Measurements from ENCODE around the gene NXPH4.

The NXPH4 gene

DNA sequence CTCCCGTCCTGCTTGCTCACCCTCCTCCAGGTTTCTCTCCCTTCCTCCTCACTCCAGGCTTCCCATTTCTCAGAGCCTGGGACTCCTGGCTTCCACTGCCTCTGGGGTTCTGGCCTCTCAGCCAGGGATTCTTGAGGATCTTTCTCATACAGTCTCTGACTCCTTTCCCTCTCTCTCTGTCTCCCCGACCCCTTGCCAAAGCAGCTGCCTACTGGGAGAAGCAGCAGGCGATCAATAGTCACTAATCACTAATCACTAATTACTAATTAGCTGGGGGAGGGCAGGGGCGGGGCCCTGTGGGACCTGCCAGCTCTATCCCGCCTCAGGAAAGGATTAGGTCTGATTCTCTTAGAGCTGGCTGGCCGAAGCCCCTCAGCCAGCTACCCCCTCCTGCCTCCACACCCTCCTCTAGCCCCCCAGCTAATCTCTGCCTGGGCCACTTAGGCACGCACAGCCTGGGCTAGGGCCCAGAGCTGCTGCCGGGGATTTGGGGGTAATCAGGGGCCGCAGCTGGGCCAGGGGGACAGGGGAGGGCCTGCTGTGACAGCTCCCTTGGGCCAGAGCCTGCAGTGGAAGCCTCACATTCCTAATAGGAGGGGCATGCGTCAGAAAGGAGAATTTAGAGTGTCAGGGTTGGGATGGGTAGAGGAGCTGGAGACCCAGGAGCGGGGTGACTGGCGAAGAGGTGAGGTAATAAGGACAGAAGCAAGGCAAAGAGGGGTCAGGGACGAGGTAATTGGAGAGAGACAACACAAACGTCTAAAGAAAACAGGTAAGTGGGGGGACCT is 2.8 kb downstream of the NXPH4 start:
- DNase-seq (ENCODE audit: low read depth) = no peak

DNA sequence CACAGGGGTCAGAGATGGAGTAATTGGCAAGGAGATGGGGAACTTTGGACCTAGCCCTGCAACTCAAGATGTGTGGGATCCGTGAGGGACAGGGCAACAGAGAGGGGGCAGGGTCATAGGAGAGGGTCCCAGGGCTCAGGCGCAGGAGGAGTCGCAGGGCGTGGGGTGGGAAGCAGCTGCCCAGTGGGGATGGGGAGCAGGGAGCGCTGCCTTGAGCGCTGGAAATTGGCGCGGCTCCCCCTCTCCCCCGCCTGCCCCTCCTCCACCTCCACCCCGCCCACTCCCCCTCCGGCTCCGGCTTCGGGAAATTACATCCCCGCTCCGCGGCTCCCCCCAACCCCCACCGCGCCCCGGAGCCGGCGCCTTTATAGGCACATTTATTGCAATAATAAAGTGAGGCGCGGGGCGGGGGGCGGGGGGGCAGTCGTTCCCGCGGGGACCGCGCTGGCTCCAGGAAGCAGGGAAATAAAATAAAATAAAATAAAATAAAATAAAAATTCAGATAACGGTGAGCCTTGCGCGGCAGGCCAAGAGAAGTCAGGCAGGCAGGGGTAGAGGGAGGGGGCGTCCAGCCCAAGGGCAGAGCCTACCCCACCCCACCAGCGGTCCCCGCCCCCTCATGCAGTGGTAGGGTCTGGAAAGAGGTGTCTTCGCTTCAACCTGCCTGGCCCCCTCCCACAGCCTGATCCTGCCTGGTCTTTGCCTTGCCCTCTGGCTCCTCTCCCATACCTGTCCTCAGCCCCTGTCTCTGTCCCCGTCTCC is 3.6 kb downstream of the NXPH4 start:
- DNase-seq (ENCODE audit: low read depth) = no peak

DNA sequence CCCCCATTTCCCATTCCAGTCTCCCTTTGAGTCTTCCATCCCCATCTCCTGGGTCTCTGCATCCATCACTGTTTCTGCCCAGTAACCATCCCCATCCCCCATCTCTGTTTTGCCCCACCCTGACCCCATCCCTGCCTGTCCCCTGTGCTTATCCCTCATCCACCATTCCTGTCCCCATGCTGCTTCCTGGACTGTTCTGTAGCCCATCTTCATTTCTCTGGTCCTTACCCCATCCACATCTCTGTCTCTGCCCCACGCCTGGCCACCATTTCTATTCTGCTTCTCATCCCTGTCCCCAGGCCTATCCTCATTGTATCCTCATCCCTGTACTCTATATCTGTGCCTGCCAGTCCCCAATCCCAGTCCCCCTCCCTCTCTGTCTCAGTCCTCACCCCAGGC is 4.2 kb downstream of the NXPH4 start:
- DNase-seq (ENCODE audit: low read depth) = no peak

DNA sequence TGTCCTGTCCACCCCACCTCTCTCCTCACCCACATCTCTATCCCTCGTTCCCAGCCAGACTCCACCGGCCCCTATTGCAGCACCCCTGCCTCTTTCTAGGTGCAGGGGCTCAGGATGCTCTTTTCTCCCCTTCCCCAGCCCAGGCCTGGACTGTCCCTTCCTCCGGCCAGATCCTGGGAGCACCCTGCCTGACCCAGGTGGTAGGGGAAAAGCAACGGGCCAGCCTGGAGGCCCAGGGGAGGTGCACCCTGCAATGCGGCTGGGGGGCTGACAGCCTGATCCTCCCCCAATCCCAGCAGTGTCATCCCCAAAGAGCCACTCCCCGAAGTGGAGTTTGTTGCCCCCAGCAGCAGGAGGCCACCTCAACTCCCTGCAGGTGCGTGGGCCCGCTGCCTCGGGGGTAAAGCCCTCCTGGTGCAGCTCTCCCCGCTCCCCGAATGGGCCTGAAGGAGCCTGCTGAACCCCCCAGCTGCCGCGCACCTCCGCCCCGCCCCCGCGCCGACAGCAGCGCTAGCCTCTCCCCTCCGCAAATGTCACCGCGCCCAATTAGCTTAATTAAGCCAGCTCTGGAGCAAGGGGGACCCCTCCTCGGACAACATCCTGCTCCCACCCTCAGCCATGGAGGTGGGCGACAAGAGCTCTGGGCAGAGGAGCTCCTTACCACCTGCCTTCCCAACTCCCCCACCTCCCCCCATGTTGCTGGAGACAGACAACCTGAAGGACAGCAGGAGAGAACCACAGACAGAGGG is 4.7 kb downstream of the NXPH4 start:
- DNase-seq (ENCODE audit: low read depth) = no peak

DNA sequence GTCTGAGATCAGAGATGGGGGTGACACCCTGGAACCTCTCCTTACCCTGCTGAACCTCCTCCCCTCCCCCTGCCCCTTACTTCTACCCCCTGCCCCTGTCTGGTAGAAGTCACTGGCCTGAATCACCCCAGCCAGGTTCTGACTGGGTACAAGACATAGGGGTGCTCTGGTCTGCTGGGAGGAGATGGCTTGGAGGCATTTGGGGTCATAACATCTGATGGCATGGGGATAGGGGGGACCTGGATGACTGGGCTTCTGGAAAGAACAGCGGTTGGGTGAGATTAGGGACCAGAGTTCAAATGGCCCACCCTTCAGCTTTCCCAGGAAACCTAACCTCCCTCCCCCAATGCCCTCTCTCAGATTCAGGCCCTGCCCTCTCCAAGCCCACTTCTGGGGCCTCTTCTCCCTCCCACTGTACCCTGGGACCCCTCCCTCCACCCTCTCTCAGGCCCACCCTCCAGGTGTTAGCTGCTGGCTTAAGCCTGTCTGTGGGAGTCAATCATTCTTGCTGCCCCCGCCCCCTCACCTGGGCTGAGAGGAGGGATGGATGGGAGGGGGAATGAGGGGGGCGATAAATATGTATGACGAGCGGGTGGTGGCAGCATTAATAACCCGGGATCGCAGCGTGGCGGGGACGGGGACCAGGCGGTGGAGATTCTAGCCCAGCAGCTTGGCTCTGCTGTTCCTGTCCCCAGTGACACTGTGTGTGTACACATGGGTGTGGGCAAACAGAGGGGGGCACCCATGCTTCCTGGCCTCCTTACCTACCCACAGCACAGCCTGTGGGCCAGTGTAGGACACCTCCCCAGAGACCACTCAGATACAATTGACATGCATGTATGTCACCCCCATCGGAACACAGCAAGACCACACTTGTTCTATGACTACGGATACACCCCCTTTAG is 5.9 kb downstream of the NXPH4 start:
- DNase-seq (ENCODE audit: low read depth) = no peak

DNA sequence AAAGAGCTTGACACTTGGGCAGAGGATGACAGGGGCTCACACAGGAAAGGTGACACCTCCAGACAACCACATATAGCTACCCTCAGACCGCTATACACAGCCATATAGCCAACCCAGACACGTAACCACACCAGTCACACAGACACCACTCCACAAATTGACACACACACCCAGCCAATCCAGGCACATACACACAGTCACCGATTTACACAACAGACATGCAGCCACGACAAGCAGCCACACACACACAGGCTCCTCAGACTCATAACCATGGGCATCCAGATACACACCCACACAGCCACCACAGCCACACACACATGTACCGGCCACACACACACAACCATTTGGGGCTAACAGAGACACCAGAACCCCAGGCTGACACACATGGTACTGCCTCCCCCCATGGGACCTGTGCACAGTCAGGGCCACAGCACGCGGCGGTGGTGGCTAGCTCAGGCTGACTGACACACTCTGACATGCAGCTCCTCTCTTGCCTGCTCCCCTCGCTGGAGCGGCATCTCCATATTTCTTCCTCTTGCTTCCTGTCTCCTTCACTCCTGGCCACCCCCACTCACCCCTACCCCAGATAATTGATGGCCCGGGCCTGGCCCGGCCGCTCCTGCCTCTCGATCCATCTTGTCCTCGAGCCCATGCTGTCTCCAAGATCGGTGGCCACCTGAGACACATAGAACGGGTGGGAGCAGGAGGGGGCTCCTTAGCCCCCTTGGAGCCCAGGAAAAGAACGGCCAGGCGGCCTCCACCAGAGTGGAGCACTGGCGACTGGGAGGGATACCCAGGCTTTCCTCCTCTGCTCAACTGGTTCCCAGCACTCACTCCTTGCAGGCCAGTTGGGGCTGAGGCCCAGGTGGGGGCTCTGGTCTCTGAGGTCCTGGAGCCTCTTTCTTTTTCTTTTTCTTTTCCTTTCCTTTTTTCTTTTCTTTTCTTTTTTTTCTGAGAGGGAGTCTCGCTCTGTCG is 6.9 kb downstream of the NXPH4 start:
- no peak for DNase-seq (ENCODE audit: low read depth)

DNA sequence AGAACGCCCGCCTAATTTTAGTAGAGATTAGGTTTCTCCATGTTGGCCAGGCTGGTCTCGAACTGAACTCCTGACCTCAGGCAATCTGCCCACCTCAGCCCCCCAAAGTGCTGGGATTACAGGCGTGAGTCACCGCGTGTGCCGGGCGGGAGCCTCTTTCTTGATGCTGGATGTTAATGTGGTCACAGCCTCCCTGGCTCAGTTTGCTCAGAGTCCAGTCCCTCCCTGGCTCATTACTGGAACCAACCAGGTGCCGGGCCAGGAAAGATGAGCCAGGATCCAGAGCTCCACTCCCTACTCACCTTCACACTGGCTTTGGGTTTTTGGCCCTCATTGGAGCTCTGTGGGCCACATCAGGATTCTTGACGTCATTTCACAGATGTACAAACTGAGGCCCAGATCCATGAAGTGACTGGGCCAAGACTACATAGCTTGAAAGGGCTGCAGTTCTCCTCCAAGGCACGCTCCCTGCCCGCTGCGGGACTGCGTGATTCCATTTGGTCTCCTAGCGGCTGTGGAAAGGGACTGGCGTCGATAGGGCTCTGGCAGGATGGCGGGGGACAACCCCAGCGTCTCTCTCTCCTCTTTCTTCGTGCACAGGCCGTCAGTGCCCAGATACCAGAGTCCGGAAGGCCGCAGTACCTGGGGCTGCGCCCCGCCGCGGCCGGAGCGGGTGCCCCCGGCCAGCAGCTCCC is 7.8 kb downstream of the NXPH4 start:
- DNase-seq (ENCODE audit: low read depth) = no peak

DNA sequence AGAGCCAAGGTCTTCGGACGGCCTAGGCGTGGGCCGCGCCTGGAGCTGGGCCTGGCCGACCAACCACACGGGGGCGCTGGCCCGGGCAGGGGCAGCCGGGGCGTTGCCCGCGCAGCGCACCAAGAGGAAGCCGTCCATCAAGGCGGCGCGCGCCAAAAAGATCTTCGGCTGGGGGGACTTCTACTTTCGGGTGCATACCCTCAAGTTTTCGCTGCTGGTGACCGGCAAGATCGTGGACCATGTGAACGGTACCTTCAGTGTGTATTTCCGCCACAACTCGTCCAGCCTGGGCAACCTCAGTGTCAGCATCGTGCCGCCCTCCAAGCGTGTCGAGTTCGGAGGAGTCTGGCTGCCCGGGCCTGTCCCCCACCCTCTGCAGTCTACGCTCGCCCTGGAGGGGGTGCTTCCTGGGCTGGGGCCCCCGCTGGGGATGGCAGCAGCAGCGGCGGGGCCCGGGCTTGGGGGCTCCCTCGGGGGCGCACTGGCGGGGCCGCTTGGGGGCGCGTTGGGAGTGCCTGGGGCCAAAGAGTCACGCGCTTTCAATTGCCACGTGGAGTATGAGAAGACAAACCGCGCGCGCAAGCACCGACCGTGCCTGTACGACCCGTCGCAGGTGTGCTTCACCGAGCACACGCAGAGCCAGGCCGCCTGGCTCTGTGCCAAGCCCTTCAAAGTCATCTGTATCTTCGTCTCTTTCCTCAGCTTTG is 8.5 kb downstream of the NXPH4 start:
- DNase-seq (ENCODE audit: low read depth) = no peak

DNA sequence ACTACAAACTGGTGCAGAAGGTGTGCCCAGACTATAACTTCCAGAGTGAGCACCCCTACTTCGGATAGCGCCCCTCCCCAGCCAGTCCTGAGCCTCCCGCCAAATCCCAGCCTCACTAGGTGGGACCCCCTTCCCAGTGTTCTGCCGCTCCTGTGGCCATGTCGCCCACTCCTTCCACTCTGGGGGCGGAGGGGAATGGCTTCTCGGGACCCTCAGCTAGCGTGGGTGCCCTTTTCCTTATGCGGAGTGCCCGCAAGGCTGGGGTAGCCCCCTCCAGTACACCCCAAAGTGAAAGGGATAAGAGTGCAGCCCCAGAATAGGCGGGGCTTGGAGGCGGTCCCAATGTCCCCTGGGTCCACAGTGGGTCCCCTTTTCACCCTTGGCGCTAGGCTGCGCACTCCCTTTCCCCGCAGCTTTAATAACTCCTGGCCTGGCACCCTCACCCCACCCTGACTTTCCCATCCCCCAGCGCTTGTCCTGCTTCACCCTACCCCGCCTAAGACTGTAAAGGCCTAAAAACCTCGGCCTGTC is 9.2 kb downstream of the NXPH4 start:
- no peak for DNase-seq (ENCODE audit: low read depth)

DNA sequence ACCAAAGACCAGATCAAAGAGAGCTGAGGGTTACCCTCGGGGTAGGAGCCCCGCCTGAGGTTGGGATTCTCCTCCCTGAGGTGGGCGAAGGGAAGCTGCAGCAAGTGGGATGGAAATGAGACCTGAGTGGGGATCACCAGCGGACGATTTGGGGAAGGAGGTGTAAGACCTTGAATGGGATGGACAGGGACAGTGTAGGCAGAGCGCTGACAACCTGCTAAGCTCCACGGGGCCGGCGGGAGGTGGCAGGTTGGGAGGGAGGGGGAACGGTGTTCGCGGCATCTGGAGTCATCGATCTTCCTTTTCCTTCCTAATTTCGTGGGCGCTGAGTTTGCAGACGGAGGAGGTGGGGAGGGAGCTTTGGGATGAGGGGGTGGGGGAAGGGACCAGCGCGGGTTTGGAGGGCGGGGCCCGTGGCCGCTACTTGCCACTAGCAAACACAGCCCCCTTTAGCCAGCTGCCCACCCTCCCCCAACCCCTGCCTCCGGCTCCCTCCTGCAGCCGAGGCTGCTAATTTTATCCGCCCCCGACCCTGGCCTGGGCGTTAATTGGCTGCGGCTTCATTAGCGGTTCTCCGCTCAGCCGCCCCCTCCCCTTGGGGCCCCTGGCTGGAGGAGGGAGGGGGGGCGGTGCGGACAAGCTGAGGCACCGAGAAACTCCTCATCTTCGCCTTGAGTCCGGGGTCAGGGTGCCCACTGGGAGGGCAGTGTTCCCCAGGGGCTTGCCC is 10.2 kb downstream of the NXPH4 start:
- DNase-seq (ENCODE audit: low read depth) = no peak

DNA sequence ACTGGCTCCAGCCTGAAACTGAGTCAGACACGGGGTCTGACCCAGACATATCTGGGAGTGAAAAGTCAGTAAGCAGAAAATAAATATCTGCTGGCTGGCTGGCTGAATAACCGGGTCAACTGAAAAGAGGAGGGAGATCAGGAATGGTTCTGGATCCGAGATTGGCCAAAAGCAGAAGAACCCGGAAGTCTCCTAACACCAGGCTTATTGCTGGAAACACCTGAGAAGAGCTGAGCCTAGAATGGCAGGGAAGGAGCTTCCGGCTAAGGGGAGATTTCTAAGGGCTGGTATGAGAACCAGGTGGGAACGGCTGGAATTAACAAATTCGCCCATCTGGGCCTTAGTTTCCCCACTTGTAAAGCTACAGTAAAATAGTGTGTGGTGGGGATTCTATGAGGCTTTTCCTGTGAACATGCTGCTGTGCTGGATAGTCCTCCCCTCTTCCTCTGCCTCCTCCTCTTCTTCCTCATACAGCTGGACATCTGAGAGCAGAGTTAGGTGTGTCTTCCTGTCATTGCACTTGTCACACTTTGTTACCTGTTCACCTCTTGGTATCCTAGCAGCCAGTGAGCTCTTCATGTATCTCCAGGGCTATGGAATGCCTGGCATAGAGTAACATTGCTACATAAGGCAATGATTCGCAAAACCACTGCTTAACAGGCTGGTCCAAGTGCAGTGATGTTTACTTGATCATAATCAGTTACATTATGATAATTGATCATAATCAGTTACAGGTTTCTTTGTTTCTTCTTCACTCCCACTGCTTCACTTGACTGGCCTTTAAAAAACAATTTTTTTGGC is 10.9 kb downstream of the NXPH4 start:
- no peak for DNase-seq (ENCODE audit: low read depth)

DNA sequence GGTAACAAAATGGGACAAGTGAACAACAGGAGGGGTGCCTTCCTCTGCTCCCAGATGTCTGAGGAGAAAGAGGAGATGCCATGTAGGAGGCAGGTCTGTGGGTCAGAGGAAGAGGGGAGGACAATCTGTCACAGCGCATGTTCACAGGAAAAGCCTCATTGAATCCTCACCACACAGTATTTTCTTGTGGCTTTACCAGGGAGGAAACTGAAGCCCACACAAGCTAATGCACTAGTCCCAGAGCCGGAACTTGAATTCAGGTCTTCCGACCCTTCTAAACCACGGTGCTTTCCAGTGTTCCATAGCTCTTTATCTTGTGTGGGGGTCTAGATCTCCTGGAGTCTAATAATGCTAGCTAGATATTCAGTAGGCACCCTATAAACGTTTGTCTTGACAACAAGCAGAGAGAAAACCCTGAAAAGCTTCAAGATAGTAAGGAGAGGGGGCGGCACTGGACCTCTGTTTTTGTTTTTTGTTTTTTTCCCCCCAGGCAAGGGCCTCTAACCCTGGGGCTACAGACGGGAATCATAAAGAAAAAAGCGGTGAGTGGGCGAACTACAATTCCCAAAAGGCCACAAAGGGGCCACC is 12.5 kb downstream of the NXPH4 start:
- DNase-seq (ENCODE audit: low read depth) = no peak

DNA sequence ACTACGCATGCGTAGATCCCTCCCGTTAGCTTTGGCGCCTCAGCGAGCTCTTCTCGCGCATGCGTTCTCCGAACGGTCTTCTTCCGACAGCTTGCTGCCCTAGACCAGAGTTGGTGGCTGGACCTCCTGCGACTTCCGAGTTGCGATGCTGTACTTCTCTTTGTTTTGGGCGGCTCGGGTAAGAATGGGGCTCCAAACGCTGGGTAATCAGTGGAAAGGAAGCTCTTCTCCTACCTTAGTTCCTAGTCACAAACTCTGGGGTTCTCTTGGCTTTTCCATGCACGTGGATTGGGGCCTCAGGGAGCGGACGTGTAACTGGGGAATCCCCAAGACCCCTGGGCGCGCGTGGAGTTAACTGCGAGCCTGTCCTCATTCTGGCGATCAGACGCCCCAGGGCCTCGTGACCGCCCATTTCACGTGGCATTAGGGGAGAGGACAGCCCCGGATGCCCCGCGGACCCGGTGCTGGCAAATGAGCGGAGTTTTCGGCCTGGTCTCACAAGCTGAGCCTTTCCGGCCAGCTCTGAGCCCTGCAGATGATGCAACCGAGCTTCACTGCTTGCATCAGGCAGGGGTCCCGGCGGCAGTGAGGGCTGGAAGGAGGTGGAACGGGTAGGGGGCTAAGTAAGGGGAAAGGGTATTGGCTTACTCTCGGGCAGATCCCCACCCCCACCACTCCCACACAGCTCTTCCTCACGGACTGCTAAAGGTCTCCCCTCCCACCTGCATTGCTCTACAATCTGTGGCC is 13.2 kb downstream of the NXPH4 start, which contains the start of gene SHMT2:
SHMT2 (plus strand) TSS at position 78 of the 747 bp plus-strand sequence; CDS start at position 146, 68 bp downstream.
- DNase-seq (ENCODE audit: low read depth) = peak; percentile 90

DNA sequence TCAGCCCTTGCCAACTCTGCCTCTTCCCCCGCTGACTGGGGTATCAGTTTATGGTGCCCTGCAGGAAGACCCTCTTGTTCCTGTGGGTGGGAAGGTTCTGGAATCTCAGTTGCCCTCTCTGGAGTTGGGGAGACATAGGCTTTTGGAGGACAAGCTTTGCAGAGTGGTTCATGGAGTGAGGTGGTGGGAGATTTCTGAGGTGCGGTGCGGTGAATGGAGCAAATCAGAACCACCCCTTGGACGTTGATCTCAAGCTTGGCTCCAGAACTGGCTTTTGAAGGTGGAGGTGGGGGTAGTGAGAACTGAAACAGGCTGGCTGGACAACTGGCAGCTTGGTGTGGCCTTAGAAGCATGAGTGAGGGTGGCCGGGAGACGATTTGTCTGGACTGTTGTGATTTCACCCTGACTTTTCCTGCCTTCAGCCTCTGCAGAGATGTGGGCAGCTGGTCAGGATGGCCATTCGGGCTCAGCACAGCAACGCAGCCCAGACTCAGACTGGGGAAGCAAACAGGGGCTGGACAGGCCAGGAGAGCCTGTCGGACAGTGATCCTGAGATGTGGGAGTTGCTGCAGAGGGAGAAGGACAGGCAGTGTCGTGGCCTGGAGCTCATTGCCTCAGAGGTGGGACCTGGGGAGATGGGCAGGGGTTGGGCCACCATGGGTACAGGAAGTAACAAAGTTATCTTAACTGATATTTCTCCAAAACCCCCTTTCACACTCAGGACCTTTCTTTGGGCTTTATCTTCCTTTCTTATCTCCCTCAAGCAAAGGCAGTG is 14.0 kb downstream of the NXPH4 start:
- no peak for DNase-seq (ENCODE audit: low read depth)

DNA sequence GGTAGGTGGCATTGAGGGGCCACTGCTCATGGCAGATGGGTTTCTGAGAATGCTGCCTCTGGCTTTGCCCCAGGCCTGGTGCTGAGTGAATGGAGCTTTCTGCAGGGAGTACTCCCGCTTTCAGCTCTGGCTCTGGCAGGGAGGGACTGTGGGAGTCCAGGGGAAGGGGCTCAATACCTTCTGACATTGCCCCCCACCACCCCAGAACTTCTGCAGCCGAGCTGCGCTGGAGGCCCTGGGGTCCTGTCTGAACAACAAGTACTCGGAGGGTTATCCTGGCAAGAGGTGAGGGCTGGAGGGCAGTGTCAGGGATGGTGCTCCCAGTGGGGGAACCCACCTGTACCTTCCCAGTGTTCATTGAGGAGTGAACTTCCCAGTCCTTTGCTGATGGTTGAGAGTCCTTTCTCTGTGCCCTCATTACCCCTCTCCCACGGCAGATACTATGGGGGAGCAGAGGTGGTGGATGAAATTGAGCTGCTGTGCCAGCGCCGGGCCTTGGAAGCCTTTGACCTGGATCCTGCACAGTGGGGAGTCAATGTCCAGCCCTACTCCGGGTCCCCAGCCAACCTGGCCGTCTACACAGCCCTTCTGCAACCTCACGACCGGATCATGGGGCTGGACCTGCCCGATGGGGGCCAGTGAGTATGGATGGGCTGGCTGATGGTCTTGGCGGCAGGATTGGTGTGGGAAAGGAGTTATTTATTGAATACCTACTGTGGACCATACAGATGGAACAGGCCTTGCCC is 14.9 kb downstream of the NXPH4 start:
- DNase-seq (ENCODE audit: low read depth) = no peak
